WERI-Rb-1 (cell line): ENCODE results near the gene SLC17A7.

Experiments
- DNase-seq: peaks from one replicate; pipeline ENCODE4 v3.0.0-alpha.2; 2020
- H3K27ac ChIP-seq: fragments of 250-450 bp; sonication (Bioruptor Pico); 2 replicates; pipeline ENCODE4 v1.5.1; 2020; ENCODE audit warnings: mild to moderate bottlenecking, moderate library complexity
- H3K27me3 ChIP-seq: fragments of 250-450 bp; sonication (Bioruptor Pico); 2 replicates; pipeline ENCODE4 v1.5.1; 2021; ENCODE audit warnings: mild to moderate bottlenecking, low read depth, moderate library complexity; ENCODE audit not compliant: insufficient read depth, severe bottlenecking
- H3K36me3 ChIP-seq: fragments of 250-450 bp; sonication (Bioruptor Pico); 2 replicates; pipeline ENCODE4 v1.5.1; 2020; ENCODE audit warnings: mild to moderate bottlenecking, moderate library complexity
- H3K4me3 ChIP-seq: 2 replicates; pipeline ENCODE4 v1.5.1; 2011; ENCODE audit warnings: low read depth, mild to moderate bottlenecking, control low read depth, low read length
- H3K9me3 ChIP-seq: fragments of 250-450 bp; sonication (Bioruptor Pico); 2 replicates; pipeline ENCODE4 v1.5.1; 2021; ENCODE audit warnings: mild to moderate bottlenecking, moderate library complexity; ENCODE audit not compliant: severe bottlenecking
- CTCF ChIP-seq: IDR thresholded peaks from 2 replicates; pipeline ENCODE4 v1.5.1; 2011; ENCODE audit warnings: low read depth, mild to moderate bottlenecking, control low read depth, inconsistent platforms, low read length

Gene SLC17A7

DNA sequence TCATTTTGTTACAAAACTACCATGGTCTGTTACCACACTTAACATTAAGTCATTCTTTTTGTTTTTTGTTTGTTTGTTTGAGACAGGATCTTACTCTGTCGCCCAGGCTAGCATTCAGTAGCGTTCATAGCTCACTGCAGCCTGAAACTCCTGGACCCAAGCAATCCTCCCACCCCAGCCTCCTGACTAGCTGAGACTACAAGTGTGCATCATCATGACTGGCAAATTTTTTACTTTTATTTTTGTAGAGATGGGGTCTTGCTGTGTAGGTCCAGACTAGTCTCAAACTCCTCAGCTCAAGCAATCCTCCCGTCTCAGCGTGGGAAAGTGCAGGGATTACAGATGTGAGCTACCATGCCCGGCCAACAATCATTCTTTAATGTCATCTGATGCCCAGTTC, 15.0 kb upstream of the SLC17A7 start:
- H3K27ac ChIP-seq: no peak overlapping the region

GRCh38 chr19:49455773-49456172, 14.4 kb upstream of the SLC17A7 start:
- Histone ChIP-seq H3K27me3 (no peaks in the 10 kb centered on the region), H3K9me3 (no peaks in the 10 kb centered on the region), H3K36me3 (peaks cover 11% of the 10 kb centered on the region), H3K4me3 (no peak overlapping the region), H3K27ac (no peak overlapping the region)
- no peak for TF ChIP-seq CTCF
- DNase-seq: no peak

More for the DNA sequence above, 15.0 kb upstream of the SLC17A7 start:
- no peak for DNase-seq
- H3K27me3 ChIP-seq: no peaks in the 10 kb centered on the region
- H3K4me3 ChIP-seq: no peak overlapping the region
- H3K9me3 ChIP-seq: no peaks in the 10 kb centered on the region
- H3K36me3 ChIP-seq: peaks cover 10% of the 10 kb centered on the region
- no peak for TF ChIP-seq CTCF

GRCh38 chr19:49453757-49454240, 12.5 kb upstream of the SLC17A7 start:
- no peak for DNase-seq
- peaks cover 18% of the 10 kb centered on the region for H3K36me3 ChIP-seq
- no peaks in the 10 kb centered on the region for H3K27me3 ChIP-seq
- peak overlapping the region; percentile 96 for H3K27ac ChIP-seq
- TF ChIP-seq CTCF: no peak
- peak overlapping the region; percentile 72 for H3K4me3 ChIP-seq
- no peaks in the 10 kb centered on the region for H3K9me3 ChIP-seq

DNA sequence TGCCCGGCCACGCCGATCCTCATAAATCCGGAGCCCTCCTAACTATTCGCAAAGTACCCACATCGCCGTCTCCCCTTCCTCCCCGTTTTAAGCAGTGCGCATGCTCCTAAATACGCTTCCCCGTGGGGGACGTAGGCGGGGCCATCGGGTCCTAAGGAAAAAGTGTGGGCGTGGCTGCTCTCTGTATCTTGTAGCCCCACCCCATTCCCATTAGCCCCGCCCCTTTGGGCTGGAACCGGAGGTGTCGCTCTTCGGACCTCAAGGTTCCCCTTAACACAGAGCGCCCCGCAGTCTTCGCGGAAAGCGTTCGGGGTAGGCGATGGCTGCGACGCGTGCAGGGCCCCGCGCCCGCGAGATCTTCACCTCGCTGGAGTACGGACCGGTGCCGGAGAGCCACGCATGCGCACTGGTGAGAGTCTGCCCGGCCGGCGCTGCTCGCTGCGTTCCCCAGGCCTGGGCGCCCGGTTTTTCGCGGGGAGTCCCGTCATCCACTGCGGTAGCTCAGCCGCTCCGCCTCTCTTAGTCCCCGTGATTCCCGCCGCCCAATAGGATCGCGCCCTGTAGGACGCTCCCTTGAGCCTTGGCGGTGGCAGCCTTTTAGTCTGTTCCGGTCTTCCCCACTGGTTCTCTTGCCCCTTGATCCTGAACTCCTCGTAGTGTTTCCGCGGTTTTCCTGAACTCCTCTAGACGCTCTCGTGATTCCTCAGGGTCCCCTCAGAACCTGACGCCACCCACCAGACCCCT, 11.9 kb upstream of the SLC17A7 start, which contains the start of gene ALDH16A1:
ALDH16A1 (plus strand) TSS at position 213 of the 744 bp plus-strand sequence; CDS start at position 320, 107 bp downstream.
- TF ChIP-seq CTCF: no peak
- DNase-seq: peak; percentile 98
- H3K27me3 ChIP-seq: no peaks in the 10 kb centered on the region
- peak within 1 kb of the TSS; percentile 96 for H3K27ac ChIP-seq
- H3K36me3 ChIP-seq: peaks cover 25% of the 10 kb centered on the region
- no peaks in the 10 kb centered on the region for H3K9me3 ChIP-seq
- H3K4me3 ChIP-seq: peak within 1 kb of the TSS; percentile 72

- H3K4me3 ChIP-seq: peak within 1 kb of the TSS; percentile 78
- peak within 1 kb of the TSS; percentile 96 for H3K27ac ChIP-seq
- no peaks in the 10 kb centered on the region for H3K9me3 ChIP-seq
- no peaks in the 10 kb centered on the region for H3K27me3 ChIP-seq
- DNase-seq: peak; percentile 97
- H3K36me3 ChIP-seq: peaks cover 39% of the 10 kb centered on the region
- TF ChIP-seq CTCF: no peak
Measured at GRCh38 chr19:49451430-49452181, 10.3 kb upstream of the SLC17A7 start, which contains the start of gene PIH1D1. TSS of gene PIH1D1 (minus strand) at chr19:49451814. CDS start at chr19:49451574, 240 bp downstream.
